Limb (tissue), 2 donors: ENCODE data around the gene CHL1.

Experiments
- DNase-seq, 2 donors: peaks; one replicate each; pipeline ENCODE4 v3.0.0-alpha.2; 2016; ENCODE audit errors: extremely low spot score in 2 of 2

Gene CHL1

GRCh38 chr3:403826-404225 is 207.3 kb downstream of the CHL1 start:
- no peak for DNase-seq

GRCh38 chr3:409011-409410 is 212.4 kb downstream of the CHL1 start:
- DNase-seq = no peak

GRCh38 chr3:411226-411625 is 214.7 kb downstream of the CHL1 start:
- DNase-seq = no peak

GRCh38 chr3:414063-414462 is 217.5 kb downstream of the CHL1 start:
- peak in 1 of 2 donors; percentile 58 for DNase-seq

GRCh38 chr3:418239-418929 is 221.8 kb downstream of the CHL1 start:
- DNase-seq = no peak

GRCh38 chr3:420584-420983 is 224.0 kb downstream of the CHL1 start:
- no peak for DNase-seq

- peak; percentile 27 to 52 for DNase-seq
Measured at GRCh38 chr3:425079-425478, 228.5 kb downstream of the CHL1 start.

GRCh38 chr3:426072-426471 is 229.5 kb downstream of the CHL1 start:
- DNase-seq = no peak

GRCh38 chr3:427128-427527 is 230.6 kb downstream of the CHL1 start:
- no peak for DNase-seq

- DNase-seq = no peak
Measured at GRCh38 chr3:430186-430585, 233.6 kb downstream of the CHL1 start.

- DNase-seq = no peak
Measured at GRCh38 chr3:435161-435560, 238.6 kb downstream of the CHL1 start.

- no peak for DNase-seq
Measured at GRCh38 chr3:436053-436452, 239.5 kb downstream of the CHL1 start.

- no peak for DNase-seq
Measured at GRCh38 chr3:440826-441225, 244.3 kb downstream of the CHL1 start.

GRCh38 chr3:445960-446359 is 249.4 kb downstream of the CHL1 start:
- no peak for DNase-seq

GRCh38 chr3:447671-448070 is 251.1 kb downstream of the CHL1 start:
- DNase-seq = no peak

- DNase-seq = no peak
Measured at GRCh38 chr3:449711-450110, 253.1 kb downstream of the CHL1 start.

- no peak for DNase-seq
Measured at GRCh38 chr3:452221-452620, 255.7 kb downstream of the CHL1 start.

- DNase-seq = no peak
Measured at GRCh38 chr3:453106-453505, 256.5 kb downstream of the CHL1 start.

GRCh38 chr3:454986-455385 is 258.4 kb downstream of the CHL1 start:
- no peak for DNase-seq

- no peak for DNase-seq
Measured at GRCh38 chr3:458124-458523, 261.6 kb downstream of the CHL1 start.

GRCh38 chr3:458653-459310 is 262.2 kb downstream of the CHL1 start:
- no peak for DNase-seq
